ENCODE measurements around the gene CRAT. TPM values are rescaled to one million over a fixed set of nuclear protein-coding genes. Genes with fewer than 3 reads are reported as not detected.

CRAT gene
- total RNA-seq, 2 experiments from 2014 or later = 7.1 to 9.4 TPM

GRCh38 chr9:129054163-129054851 lies 56.3 kb downstream of the CRAT start:
- ChIA-PET CTCF (interaction anchor here (0.8 kb wide), 1 partner anchor 14 kb away, joined by 3 read pairs; no protein-coding TSS in a partner anchor), POLR2A (no interaction called here)
- Histone ChIP-seq H3K4me3 (ENCODE audit: low read length) (no peak overlapping the region), H3K27me3 (ENCODE audit: control insufficient read depth in 1 of 2, insufficient read depth in 2 of 2, low read length in 2 of 2) (no peaks in the 10 kb centered on the region), H3K36me3 (ENCODE audit: insufficient read depth, low read length) (peaks cover 36% of the 10 kb centered on the region), H3K27ac (ENCODE audit: low read depth in 1 of 2, low read length in 2 of 2) (no peak overlapping the region), H3K9me3 (ENCODE audit: control insufficient read depth in 1 of 2, insufficient read depth in 1 of 2, low read length in 2 of 2) (no peaks in the 10 kb centered on the region), H3K4me1 (ENCODE audit: insufficient read depth, low read length) (no peaks in the 10 kb centered on the region)
- no peak for ATAC-seq (ENCODE audit: poor library complexity)
- TF ChIP-seq, protein P1, sequence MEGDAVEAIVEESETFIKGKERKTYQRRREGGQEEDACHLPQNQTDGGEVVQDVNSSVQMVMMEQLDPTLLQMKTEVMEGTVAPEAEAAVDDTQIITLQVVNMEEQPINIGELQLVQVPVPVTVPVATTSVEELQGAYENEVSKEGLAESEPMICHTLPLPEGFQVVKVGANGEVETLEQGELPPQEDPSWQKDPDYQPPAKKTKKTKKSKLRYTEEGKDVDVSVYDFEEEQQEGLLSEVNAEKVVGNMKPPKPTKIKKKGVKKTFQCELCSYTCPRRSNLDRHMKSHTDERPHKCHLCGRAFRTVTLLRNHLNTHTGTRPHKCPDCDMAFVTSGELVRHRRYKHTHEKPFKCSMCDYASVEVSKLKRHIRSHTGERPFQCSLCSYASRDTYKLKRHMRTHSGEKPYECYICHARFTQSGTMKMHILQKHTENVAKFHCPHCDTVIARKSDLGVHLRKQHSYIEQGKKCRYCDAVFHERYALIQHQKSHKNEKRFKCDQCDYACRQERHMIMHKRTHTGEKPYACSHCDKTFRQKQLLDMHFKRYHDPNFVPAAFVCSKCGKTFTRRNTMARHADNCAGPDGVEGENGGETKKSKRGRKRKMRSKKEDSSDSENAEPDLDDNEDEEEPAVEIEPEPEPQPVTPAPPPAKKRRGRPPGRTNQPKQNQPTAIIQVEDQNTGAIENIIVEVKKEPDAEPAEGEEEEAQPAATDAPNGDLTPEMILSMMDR (IDR thresholded peaks at IDR 0.05) = no peak
- intact Hi-C loops (cut with DNase I, micrococcal nuclease) = no loop called here
- H3K27ac Mint-ChIP-seq = no peak overlapping the region
- no peak for DNase-seq
- H3K27me3 Mint-ChIP-seq = no peaks in the 10 kb centered on the region
- no peaks in the 10 kb centered on the region for H3K9me3 Mint-ChIP-seq
- peaks cover 39% of the 10 kb centered on the region for H3K36me3 Mint-ChIP-seq (ENCODE audit: low read depth)
- no peak overlapping the region for H3K4me3 Mint-ChIP-seq
- H3K4me1 Mint-ChIP-seq (ENCODE audit: low read depth) = no peaks in the 10 kb centered on the region

- POLR2A ChIA-PET = no interaction called here
- intact Hi-C loops (cut with DNase I, micrococcal nuclease) = no loop called here
Observed at GRCh38 chr9:129053020-129053419, 57.6 kb downstream of the CRAT start.

GRCh38 chr9:129052592-129052991 lies 58.0 kb downstream of the CRAT start:
- no peak overlapping the region for H3K27ac Mint-ChIP-seq
- Histone ChIP-seq H3K9me3 (ENCODE audit: control insufficient read depth in 1 of 2, insufficient read depth in 1 of 2, low read length in 2 of 2) (no peaks in the 10 kb centered on the region), H3K27ac (ENCODE audit: low read depth in 1 of 2, low read length in 2 of 2) (no peak overlapping the region), H3K27me3 (ENCODE audit: control insufficient read depth in 1 of 2, insufficient read depth in 2 of 2, low read length in 2 of 2) (no peaks in the 10 kb centered on the region), H3K4me3 (ENCODE audit: low read length) (no peak overlapping the region), H3K36me3 (ENCODE audit: insufficient read depth, low read length) (peaks cover 46% of the 10 kb centered on the region), H3K4me1 (ENCODE audit: insufficient read depth, low read length) (no peaks in the 10 kb centered on the region)
- H3K36me3 Mint-ChIP-seq (ENCODE audit: low read depth) = peaks cover 43% of the 10 kb centered on the region
- ATAC-seq (ENCODE audit: poor library complexity) (no peak), DNase-seq (no peak)
- H3K27me3 Mint-ChIP-seq = no peaks in the 10 kb centered on the region
- no peak overlapping the region for H3K4me3 Mint-ChIP-seq
- H3K4me1 Mint-ChIP-seq (ENCODE audit: low read depth) = no peaks in the 10 kb centered on the region
- TF ChIP-seq, protein P1 (IDR thresholded peaks at IDR 0.05) = no peak
- POLR2A ChIA-PET = no interaction called here
- intact Hi-C loops (cut with DNase I, micrococcal nuclease) = no loop called here
- H3K9me3 Mint-ChIP-seq = no peaks in the 10 kb centered on the region
- CTCF ChIA-PET = no interaction called here

More at GRCh38 chr9:129053020-129053419, 57.6 kb downstream of the CRAT start:
- no peaks in the 10 kb centered on the region for H3K27me3 ChIP-seq (ENCODE audit: control insufficient read depth in 1 of 2, insufficient read depth in 2 of 2, low read length in 2 of 2)
- peaks cover 41% of the 10 kb centered on the region for H3K36me3 ChIP-seq (ENCODE audit: insufficient read depth, low read length)
- H3K4me3 ChIP-seq (ENCODE audit: low read length) = no peak overlapping the region
- ATAC-seq (ENCODE audit: poor library complexity) = no peak
- no peak overlapping the region for H3K27ac ChIP-seq (ENCODE audit: low read depth in 1 of 2, low read length in 2 of 2)
- H3K9me3 Mint-ChIP-seq = no peaks in the 10 kb centered on the region
- H3K4me1 Mint-ChIP-seq (ENCODE audit: low read depth) = no peaks in the 10 kb centered on the region
- H3K4me1 ChIP-seq (ENCODE audit: insufficient read depth, low read length) = no peaks in the 10 kb centered on the region
- no peak for DNase-seq
- H3K9me3 ChIP-seq (ENCODE audit: control insufficient read depth in 1 of 2, insufficient read depth in 1 of 2, low read length in 2 of 2) = no peaks in the 10 kb centered on the region
- no peaks in the 10 kb centered on the region for H3K27me3 Mint-ChIP-seq
- CTCF ChIA-PET = no interaction called here
- H3K27ac Mint-ChIP-seq = no peak overlapping the region
- peaks cover 43% of the 10 kb centered on the region for H3K36me3 Mint-ChIP-seq (ENCODE audit: low read depth)
- H3K4me3 Mint-ChIP-seq = no peak overlapping the region
- TF ChIP-seq, protein P1 (IDR thresholded peaks at IDR 0.05) = no peak

Other genes starting within 250 kb of the CRAT start
- gene KYAT1, start 228.8 kb downstream of the CRAT start, total RNA-seq = 1 to 10 TPM; 2.8 to 4.7 TPM
- 10 to 100 TPM; 35.0 to 35.8 TPM for gene LRRC8A, start 228.7 kb downstream of the CRAT start, total RNA-seq
- 1 to 10 TPM; 1.6 to 2.6 TPM for gene PHYHD1, start 189.8 kb downstream of the CRAT start, total RNA-seq
- 1 to 10 TPM; 7.4 to 7.8 TPM for gene DOLK, start 163.2 kb downstream of the CRAT start, total RNA-seq
- gene NUP188, start 163.1 kb downstream of the CRAT start, total RNA-seq = 10 to 100 TPM; 43.0 to 43.9 TPM
- 10 to 100 TPM; 65.6 to 69.1 TPM for gene SH3GLB2, start 82.5 kb downstream of the CRAT start, total RNA-seq
- gene MIGA2, start 74.2 kb downstream of the CRAT start, total RNA-seq = 10 to 100 TPM; 53.2 to 56.9 TPM
- gene DOLPP1, start 29.7 kb downstream of the CRAT start, total RNA-seq = 1 to 10 TPM; 2.7 to 3.6 TPM
- gene PTPA, start 622 bp upstream of the CRAT start, total RNA-seq = 10 to 100 TPM; 21.6 to 23.3 TPM
- gene IER5L, start 67.5 kb upstream of the CRAT start, total RNA-seq = 1 to 10 TPM; 5.6 to 6.4 TPM